Measurements from ENCODE around the gene CD300A. TPM values are rescaled to one million over a fixed set of nuclear protein-coding genes. Genes with fewer than 3 reads are reported as not detected.
A peak's percentile ranks its signal among the peaks of the same experiment; 100 is the strongest.
"Not testable (repeated sequence)": the region's sequence is repeated elsewhere in the genome, so short reads cannot be mapped to it uniquely, and the experiment has no call there.

The CD300A gene
- total and polyA plus RNA-seq, 8 donors = 1.6 to 35.5 (median 2.6) TPM

DNA sequence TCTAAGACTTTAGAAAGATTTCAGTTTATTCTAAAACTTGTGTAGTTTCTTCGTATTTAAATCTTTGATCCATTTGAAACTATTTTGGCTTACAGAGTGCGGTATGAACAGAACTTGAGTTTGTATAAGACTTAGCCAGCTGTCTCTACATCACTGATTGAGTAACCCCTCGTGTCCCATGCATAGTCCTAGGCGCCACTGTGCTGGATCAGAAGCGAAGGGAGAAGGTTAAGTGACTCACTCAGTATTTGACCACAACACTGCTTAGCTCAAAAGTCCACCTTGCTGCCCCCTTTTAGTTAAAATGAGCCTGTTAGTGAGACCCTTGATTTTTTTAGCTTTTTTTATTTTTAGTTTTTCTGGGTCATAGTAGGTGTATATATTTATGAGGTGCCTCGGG is 36.4 kb downstream of the CD300A start:
- Histone ChIP-seq H3K36me3 (no peaks in the 10 kb centered on the region), H3K4me1 (peaks cover 0 to 12% of the 10 kb centered on the region in 2 donors), H3K9me3 (no peaks in the 10 kb centered on the region), H3K27ac (no peak overlapping the region), H3K27me3 (no peaks in the 10 kb centered on the region), H3K4me3 (no peak overlapping the region)
- ATAC-seq = peak; percentile 41
- intact Hi-C loops (cut with DNase I) = no loop called here
- no peak for DNase-seq
- TF ChIP-seq, protein P1, sequence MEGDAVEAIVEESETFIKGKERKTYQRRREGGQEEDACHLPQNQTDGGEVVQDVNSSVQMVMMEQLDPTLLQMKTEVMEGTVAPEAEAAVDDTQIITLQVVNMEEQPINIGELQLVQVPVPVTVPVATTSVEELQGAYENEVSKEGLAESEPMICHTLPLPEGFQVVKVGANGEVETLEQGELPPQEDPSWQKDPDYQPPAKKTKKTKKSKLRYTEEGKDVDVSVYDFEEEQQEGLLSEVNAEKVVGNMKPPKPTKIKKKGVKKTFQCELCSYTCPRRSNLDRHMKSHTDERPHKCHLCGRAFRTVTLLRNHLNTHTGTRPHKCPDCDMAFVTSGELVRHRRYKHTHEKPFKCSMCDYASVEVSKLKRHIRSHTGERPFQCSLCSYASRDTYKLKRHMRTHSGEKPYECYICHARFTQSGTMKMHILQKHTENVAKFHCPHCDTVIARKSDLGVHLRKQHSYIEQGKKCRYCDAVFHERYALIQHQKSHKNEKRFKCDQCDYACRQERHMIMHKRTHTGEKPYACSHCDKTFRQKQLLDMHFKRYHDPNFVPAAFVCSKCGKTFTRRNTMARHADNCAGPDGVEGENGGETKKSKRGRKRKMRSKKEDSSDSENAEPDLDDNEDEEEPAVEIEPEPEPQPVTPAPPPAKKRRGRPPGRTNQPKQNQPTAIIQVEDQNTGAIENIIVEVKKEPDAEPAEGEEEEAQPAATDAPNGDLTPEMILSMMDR (IDR thresholded peaks at IDR 0.05) = no peak

DNA sequence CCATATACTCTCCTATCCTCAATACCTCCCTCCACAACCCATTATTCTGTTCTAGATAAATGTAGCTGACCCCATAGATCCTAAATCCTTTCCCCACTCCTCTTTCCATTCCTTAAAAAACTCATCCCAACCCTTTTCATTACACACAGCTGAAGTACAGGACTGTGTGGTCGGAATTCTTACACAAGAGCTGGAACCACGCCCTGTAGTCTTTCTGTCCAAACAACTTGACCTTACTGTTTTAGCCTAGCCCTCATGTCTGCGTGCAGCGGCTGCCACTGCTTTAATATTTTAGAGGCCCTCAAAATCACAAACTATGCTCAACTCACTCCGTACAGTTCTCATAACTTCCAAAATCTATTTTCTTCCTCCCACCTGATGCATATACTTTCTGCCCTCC is 37.5 kb downstream of the CD300A start:
- H3K4me3 ChIP-seq; H3K9me3 ChIP-seq; H3K36me3 ChIP-seq; H3K27me3 ChIP-seq; H3K27ac ChIP-seq; intact Hi-C loops (cut with DNase I): not testable (repeated sequence)
- peaks cover 0 to 12% of the 10 kb centered on the region in 2 donors for H3K4me1 ChIP-seq
- peak; percentile 42 for ATAC-seq
- peak in 1 of 4 donors; percentile 52 for DNase-seq

DNA sequence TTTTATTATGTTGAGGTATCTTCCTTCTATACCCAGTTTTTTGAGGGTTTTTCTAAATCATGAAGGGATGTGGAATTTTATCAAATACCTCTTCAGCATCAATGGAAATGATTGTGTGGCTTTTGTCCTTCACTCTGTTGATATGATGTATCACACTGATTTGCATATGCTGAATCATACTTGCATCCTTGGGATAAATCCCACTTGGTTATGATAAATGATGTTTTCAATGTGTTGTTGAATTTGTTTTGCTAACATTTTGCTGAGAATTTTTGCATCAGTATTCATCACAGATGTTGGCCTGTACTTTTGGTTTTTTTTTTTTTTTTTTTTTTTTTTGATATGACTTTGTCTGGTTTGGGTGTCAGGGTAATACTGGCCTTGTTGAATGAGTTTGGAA is 41.7 kb downstream of the CD300A start:
- H3K4me1 ChIP-seq = peaks cover 0 to 22% of the 10 kb centered on the region in 2 donors
- TF ChIP-seq, protein P1 (IDR thresholded peaks at IDR 0.05) = no peak
- H3K4me3 ChIP-seq = no peak overlapping the region
- no peak for ATAC-seq
- H3K36me3 ChIP-seq = no peaks in the 10 kb centered on the region
- H3K9me3 ChIP-seq = no peaks in the 10 kb centered on the region
- no peak overlapping the region for H3K27ac ChIP-seq
- DNase-seq = no peak
- H3K27me3 ChIP-seq = peaks cover 0 to 9% of the 10 kb centered on the region in 2 donors
- intact Hi-C loops (cut with DNase I) = no loop called here

- TF ChIP-seq, protein P1 (IDR thresholded peaks at IDR 0.05) = no peak
- ATAC-seq (peak; percentile 20), DNase-seq (no peak)
- no peaks in the 10 kb centered on the region for H3K36me3 ChIP-seq
- H3K27ac ChIP-seq = peak overlapping the region; percentile 31 to 70
- H3K9me3 ChIP-seq = no peaks in the 10 kb centered on the region
- no peak overlapping the region for H3K4me3 ChIP-seq
- H3K27me3 ChIP-seq = peaks cover 0 to 16% of the 10 kb centered on the region in 2 donors
- peaks cover 0 to 16% of the 10 kb centered on the region in 2 donors for H3K4me1 ChIP-seq
- intact Hi-C loops (cut with DNase I) = no loop called here
Observed at GRCh38 chr17:74512036-74512435, 45.6 kb downstream of the CD300A start.

- peak; percentile 77 for ATAC-seq
- Histone ChIP-seq H3K27me3 (peaks cover 0 to 17% of the 10 kb centered on the region in 2 donors), H3K36me3 (no peaks in the 10 kb centered on the region), H3K4me1 (peaks cover 0 to 16% of the 10 kb centered on the region in 2 donors), H3K27ac (peak overlapping the region; percentile 31 to 70), H3K9me3 (no peaks in the 10 kb centered on the region), H3K4me3 (no peak overlapping the region)
- TF ChIP-seq, protein P1 (IDR thresholded peaks at IDR 0.05) = no peak
- DNase-seq = no peak
- intact Hi-C loops (cut with DNase I) = no loop called here
Observed at GRCh38 chr17:74512624-74513091, 46.2 kb downstream of the CD300A start.

All from left lung (tissue), 10 donors.